ENCODE measurements around the gene HCFC1R1.

HCFC1R1 gene

DNA sequence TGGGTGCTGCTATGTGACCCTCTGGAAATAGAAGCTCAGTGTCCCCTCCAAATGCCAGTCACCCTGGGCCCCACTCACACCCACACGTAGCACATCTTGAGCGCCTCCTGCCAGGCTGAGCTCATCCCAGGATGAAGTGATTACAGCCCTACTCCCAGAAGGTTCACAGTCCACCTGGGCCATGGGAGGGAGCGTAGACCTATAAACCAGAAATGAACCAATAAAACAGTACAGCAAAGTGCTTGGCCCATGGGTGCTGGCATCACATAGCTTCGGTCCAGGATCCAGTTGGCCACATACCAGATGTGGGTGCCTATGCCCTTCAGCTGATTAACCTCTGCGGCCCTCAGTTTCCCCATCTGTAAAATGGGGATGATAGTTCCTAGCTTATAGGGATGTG is 15.2 kb upstream of the HCFC1R1 start:
- TF ChIP-seq, protein P1, sequence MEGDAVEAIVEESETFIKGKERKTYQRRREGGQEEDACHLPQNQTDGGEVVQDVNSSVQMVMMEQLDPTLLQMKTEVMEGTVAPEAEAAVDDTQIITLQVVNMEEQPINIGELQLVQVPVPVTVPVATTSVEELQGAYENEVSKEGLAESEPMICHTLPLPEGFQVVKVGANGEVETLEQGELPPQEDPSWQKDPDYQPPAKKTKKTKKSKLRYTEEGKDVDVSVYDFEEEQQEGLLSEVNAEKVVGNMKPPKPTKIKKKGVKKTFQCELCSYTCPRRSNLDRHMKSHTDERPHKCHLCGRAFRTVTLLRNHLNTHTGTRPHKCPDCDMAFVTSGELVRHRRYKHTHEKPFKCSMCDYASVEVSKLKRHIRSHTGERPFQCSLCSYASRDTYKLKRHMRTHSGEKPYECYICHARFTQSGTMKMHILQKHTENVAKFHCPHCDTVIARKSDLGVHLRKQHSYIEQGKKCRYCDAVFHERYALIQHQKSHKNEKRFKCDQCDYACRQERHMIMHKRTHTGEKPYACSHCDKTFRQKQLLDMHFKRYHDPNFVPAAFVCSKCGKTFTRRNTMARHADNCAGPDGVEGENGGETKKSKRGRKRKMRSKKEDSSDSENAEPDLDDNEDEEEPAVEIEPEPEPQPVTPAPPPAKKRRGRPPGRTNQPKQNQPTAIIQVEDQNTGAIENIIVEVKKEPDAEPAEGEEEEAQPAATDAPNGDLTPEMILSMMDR (IDR thresholded peaks at IDR 0.05), result no peak

DNA sequence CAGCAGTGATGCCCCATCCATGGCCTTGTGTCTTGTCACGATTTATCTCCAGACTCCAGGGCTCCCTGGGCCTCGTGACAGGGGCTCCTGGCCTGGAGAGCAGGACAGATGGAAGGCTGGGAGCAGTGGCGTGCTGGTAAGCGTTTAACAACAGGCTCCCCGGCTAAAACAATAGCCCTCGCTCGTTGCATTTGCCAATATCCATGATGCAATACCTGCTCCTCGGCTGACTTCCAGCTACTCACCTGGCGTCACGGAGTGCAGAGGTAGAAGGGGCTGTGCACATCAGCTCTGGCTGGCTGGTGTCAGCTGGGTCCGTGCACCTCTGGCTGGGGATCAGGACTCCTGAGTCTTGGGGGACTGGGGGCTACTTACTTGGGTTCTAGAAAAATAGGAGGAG is 14.5 kb upstream of the HCFC1R1 start:
- TF ChIP-seq, protein P1 (IDR thresholded peaks at IDR 0.05), result no peak

DNA sequence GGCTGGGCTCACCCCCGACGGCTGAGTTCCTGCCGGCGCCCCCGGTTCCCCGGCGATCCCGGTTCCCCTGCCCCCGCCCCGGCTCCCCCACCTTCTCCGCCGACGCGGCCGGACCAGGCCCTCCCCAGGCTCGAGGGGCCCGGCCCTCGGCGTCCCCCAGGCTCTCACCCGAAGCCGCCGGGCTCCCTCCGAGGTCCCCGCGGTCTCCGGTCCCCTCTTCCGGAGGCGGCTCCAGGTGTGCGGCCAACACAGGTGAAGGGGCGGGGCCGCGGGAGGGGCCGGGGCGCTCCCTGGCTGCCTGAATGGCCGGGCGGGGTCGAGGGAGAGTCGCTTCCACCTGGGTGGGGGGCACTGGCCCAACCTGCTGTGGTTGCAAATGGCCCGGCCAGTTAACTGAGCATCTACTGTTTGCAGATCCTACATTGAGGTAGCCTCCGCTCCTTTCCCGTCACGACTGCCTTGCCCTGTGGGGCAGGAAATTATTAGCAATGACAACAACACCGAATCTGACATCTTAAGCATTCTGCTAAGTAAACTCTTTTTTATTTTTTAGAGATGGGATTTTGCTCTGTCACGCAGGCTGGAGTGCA is 13.1 kb upstream of the HCFC1R1 start, which contains the start of gene BICDL2:
TSS of gene BICDL2 (minus strand) at position 219 of the 590 bp plus-strand sequence. CDS start 1,448 bp downstream, outside the sequence.
- TF ChIP-seq, protein P1 (IDR thresholded peaks at IDR 0.05), result no peak

DNA sequence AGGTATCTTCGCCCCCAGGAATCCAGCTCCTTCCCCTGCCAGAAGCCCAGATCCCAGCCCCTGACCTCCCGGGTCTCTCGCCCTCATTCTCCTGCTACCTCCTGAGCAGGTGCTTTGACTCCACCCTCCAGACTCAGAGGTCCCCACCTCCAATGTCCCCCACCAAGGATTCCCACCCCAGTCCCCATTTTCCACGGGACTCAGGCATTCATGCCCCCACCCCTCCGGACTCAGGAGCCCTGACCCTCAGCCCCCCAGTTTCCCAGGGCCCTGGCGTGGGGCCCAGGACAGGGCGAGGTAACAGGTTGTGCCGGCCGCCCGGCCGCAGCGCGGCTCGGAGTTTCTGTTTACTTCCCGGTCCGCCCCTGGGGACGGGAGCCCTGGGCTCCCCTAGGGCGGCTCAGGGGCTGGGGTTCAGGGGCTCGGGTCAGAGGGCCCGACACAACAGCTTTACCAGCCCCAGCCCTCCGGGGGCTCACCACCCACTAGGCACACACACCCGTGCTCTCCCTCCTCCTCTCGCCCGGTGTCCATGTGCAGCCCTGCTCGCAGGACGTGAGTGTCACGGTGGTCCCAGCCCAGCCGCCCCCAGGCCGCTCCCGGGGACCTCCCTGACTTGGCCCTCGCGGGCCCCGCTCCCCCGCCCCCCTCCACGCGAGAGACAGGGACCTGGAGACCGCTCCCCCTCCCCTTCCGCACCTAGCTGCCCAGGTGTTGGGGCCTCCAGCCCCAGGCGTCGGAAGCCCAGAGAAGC is 12.4 kb upstream of the HCFC1R1 start:
- TF ChIP-seq, protein P1 (IDR thresholded peaks at IDR 0.05), result no peak

DNA sequence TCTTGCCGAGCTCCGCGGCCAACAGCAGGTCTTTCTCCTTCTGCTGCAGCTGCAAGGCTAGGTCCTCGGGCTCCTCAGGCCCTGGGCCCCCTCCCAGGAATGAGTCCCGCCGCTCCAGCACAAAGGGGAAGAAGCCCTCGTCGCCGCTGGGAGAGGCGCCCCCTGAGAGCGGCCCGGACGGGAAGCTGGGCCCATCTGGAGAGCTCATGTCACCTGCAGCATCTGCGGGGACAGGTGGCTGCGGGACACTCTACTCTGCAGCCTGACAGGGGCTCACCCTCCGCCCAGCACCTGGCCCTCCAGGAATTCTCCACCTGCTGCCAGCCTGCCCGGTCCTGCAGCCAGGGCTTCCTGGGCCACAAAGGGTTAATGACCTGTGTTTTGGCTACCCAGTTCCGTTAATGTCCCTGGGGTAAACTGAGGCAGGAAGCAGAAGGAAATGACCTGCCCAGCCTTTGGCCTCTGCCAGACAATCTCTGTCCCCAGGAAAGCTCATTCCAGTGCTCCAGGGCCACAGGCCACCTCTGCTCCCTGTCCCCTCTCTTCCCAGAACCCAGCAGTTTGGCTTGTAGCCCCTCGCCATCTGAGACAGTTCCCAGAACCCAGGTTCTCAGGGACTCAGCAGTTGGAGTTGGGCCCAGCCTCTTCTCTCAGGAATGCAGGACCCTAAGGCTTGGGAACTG is 11.7 kb upstream of the HCFC1R1 start:
- TF ChIP-seq, protein P1 (IDR thresholded peaks at IDR 0.05), result no peak

DNA sequence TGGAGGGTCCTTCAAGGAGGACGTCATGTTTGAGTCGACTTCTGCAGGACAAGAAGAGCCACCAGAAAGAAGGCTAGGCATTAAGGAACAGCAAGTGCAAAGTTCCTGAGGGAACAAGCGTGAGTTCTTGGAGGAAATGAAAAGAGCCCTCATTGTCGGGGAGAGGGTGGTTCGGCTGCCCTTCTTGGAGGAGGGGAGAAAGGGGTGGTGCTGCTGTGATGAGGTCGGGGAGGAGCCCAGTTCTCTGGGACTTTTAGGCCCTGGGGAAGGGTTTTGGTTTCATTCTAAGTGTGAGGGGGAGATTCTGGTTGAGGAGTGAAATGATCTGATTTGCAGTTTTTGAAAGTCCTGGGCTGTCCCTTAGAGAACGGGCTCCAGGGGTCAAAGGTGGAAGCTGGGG is 8.9 kb upstream of the HCFC1R1 start:
- TF ChIP-seq, protein P1 (IDR thresholded peaks at IDR 0.05), result no peak

DNA sequence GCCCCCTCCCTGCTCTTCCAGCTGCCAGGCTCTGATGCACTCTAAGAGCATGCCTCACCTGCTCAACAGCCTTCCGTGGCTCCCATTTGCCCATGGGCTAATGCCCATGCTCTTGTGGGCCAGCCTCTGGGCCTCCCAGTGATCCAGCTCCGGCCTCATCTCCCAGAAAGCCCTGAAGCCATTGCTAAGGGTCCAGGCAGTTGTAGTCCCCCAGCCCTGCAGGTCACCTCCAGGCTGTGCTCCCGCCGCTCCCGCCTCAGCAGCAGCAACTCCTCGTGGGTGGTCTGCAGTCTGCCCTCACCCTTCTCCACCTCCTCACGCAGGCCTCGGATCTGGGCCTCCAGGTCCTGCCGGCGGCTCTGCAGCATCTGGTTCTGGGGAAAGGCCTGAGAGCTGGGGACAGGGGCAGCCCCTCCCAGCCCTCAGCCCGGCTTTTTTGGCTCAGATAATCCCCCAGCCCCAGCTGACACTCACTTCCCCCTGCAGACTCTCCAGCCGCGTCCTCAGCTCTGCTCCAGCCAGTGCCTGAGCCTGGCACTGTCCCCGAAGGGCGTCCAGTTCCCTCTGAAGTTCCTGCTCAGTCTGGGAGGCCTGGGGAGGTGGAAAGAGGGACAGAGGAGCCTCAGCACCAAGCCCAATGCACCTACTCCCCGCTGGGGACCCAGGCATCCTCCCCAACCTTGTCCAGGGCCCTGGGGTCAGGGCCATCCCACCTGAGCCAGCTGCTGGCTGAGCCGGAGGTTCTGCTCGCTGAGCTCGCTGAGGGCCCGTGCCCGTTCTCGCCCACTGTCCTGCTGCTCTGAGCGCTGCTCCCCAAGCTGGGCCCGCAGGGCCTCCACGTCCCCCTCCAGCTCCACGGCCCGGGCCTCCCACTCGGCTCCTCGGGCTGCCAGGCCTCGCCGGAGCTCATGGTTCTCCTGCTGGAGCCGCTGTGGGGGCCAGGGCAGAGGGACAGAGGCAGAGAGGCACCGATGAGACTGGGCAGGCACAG is 6.8 kb upstream of the HCFC1R1 start:
- TF ChIP-seq, protein P1 (IDR thresholded peaks at IDR 0.05), result no peak
